ENCODE results near the gene MELK. TPM values are rescaled to one million over a fixed set of nuclear protein-coding genes. Genes with fewer than 3 reads are reported as not detected.

The MELK gene
- total RNA-seq, 1 experiment from 2014 or later, result 63.2 TPM

DNA sequence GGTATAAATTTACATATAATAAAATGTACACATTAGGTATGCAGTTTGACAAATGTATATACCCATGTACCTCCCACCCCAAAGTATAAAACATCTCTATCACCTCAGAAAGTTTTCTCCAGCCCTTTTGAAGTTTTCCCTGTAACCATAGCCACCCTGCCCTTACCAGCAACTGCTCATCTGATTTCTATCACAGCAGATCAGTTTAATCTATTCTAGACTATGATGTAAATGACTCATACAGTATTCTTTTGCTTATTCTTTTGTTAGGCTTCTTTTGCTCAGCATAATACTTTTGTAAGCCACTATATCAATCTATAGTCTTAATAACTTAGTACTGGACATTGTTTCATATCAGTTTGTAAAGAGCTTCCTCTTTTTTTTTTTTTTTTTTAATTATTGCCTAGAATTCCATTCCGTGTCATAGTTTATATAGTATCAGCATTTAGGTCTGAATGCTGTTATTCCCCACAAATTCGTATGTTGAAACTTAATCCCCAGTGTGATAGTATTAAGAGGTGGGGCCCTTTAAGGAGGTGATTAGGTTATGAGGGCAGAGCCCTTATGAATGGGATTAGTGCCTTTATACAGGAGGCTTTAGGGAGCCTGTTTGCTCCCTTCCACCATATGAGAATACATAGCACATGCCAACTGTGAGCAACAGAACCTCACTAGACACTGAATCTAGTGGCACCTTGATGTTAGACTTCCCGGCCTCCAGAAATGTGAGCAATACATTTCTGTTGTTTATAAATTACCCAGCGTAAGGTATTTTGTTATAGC, 20.3 kb downstream of the MELK start:
- H3K27me3 ChIP-seq (ENCODE audit: insufficient read depth, low read length), result no peaks in the 10 kb centered on the region
- ChIA-PET POLR2A (no interaction called here), CTCF (no interaction called here), RAD21 (ENCODE audit: low non-redundant PET in 1 of 2, low total read pairs in 2 of 2, uncharacterized antibody in 2 of 2, unreplicated experiment in 2 of 2) (no interaction called here)
- H3K9ac ChIP-seq (ENCODE audit: low read length), result no peak overlapping the region
- no peaks in the 10 kb centered on the region for H3K4me1 ChIP-seq (ENCODE audit: control insufficient read depth in 1 of 2, insufficient read depth in 2 of 2, low read length in 2 of 2)
- H3K9me3 ChIP-seq (ENCODE audit: control insufficient read depth in 1 of 2, insufficient read depth in 1 of 2, low read depth in 1 of 2, low read length in 2 of 2), result no peaks in the 10 kb centered on the region
- no peak overlapping the region for H2AFZ ChIP-seq (ENCODE audit: low read depth, low read length, poor library complexity, severe bottlenecking)
- ATAC-seq (no peak), DNase-seq (ENCODE audit: low read depth, low spot score) (no peak)
- H3K4me3 ChIP-seq (replicated peaks in 1 of 2; ENCODE audit: low read depth in 1 of 2, low read length in 2 of 2), result no peak overlapping the region
- peaks cover 86% of the 10 kb centered on the region for H3K79me2 ChIP-seq (ENCODE audit: insufficient read depth, low read length)
- peaks cover 36 to 38% of the 10 kb centered on the region in 2 experiments for H3K36me3 ChIP-seq (ENCODE audit: control insufficient read depth in 1 of 2, insufficient read depth in 2 of 2, low read length in 2 of 2)
- no peaks in the 10 kb centered on the region for H3K9me2 ChIP-seq (ENCODE audit: insufficient read depth)
- H3K27ac ChIP-seq (ENCODE audit: low read depth, low read length), result no peak overlapping the region
- peaks cover 5% of the 10 kb centered on the region; the same call in 1 of the 2 replicates for H4K20me1 ChIP-seq (ENCODE audit: insufficient read depth)
- no peak overlapping the region for H3K4me2 ChIP-seq (ENCODE audit: low read length)
- TF ChIP-seq SIN3A (IDR thresholded peaks at IDR 0.05; ENCODE audit: low read depth) (no peak), CBX3 (IDR thresholded peaks at IDR 0.05; ENCODE audit: low read depth) (no peak)
- BruUV-seq (replicated peaks), result TSS peak; percentile 15
- intact Hi-C loops (cut with micrococcal nuclease), result no loop called here

- POLR2A ChIA-PET, result no interaction called here
- no peak for TF ChIP-seq YY1 (IDR thresholded peaks at IDR 0.05; ENCODE audit: extremely low read depth, insufficient replicate concordance, low read depth, low read length)
- no peak for TF ChIP-seq JUND (IDR thresholded peaks at IDR 0.05)
- no peak for TF ChIP-seq SIN3A (IDR thresholded peaks at IDR 0.05; ENCODE audit: low read depth)
- TF ChIP-seq CBX3 (IDR thresholded peaks at IDR 0.05; ENCODE audit: low read depth), result no peak
- no peaks in the 10 kb centered on the region for H3K4me1 ChIP-seq (ENCODE audit: control insufficient read depth in 1 of 2, insufficient read depth in 2 of 2, low read length in 2 of 2)
- H3K9ac ChIP-seq (ENCODE audit: low read length), result no peak overlapping the region
- CTCF ChIA-PET, result no interaction called here
- no peaks in the 10 kb centered on the region for H3K9me2 ChIP-seq (ENCODE audit: insufficient read depth)
- RAD21 ChIA-PET (ENCODE audit: low non-redundant PET in 1 of 2, low total read pairs in 2 of 2, uncharacterized antibody in 2 of 2, unreplicated experiment in 2 of 2), result no interaction called here
- no TSS peak for BruUV-seq (replicated peaks)
- DNase-seq (ENCODE audit: low read depth, low spot score), result no peak
- intact Hi-C loops (cut with micrococcal nuclease), result no loop called here
- H4K20me1 ChIP-seq (ENCODE audit: insufficient read depth), result peaks cover 5% of the 10 kb centered on the region; the same call in 1 of the 2 replicates
- H3K79me2 ChIP-seq (ENCODE audit: insufficient read depth, low read length), result peaks cover 87% of the 10 kb centered on the region
- no peak overlapping the region for H3K27ac ChIP-seq (ENCODE audit: low read depth, low read length)
- no peak overlapping the region for H3K4me3 ChIP-seq (replicated peaks in 1 of 2; ENCODE audit: low read depth in 1 of 2, low read length in 2 of 2)
- H3K4me2 ChIP-seq (ENCODE audit: low read length), result no peak overlapping the region
- no peak for ATAC-seq
- no peak overlapping the region for H2AFZ ChIP-seq (ENCODE audit: low read depth, low read length, poor library complexity, severe bottlenecking)
- no peaks in the 10 kb centered on the region for H3K9me3 ChIP-seq (ENCODE audit: control insufficient read depth in 1 of 2, insufficient read depth in 1 of 2, low read depth in 1 of 2, low read length in 2 of 2)
- peaks cover 46 to 49% of the 10 kb centered on the region in 2 experiments for H3K36me3 ChIP-seq (ENCODE audit: control insufficient read depth in 1 of 2, insufficient read depth in 2 of 2, low read length in 2 of 2)
- H3K27me3 ChIP-seq (ENCODE audit: insufficient read depth, low read length), result no peaks in the 10 kb centered on the region
These were observed 21.5 kb downstream of the MELK start for GRCh38 chr9:36594213-36594612.
